GM18909 (cell line): Measurements from ENCODE around the gene BSPRY.
A peak's percentile ranks its signal among the peaks of the same experiment; 100 is the strongest.

Source experiments
- ATAC-seq: cut with Tn5 transposase; IDR thresholded peaks from one replicate; pipeline ENCODE4 v1.9.1; 2021; ENCODE audit warnings: mild to moderate bottlenecking; ENCODE audit not compliant: unreplicated experiment, poor library complexity

The BSPRY gene

DNA sequence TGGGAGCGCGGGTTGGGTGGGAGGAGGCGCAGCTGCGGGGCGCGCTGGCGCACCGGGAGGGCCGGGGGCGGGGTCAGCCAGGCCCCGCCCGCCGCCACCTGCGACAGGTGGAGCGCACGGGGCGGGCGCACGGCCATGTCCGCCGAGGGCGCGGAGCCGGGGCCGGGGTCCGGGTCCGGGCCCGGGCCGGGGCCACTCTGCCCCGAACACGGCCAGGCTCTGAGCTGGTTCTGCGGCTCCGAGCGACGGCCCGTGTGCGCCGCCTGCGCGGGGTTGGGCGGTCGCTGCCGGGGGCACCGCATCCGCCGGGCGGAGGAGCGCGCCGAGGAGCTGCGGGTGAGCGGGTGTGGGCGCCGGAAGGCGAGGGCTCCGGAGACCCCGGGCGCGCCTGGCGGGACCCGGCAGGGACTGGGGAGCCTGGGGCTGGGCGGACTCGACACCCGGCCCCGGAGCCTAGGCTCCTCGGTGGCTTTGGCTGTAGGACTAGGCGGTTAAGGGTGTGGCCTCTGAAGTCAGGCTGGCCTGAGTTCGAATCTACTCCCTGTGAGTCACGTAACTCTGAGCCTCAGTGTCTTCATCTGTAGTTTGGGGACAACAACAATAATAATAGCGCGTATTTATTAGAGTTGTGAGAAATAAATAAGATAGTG is at the start of gene BSPRY:
BSPRY (plus strand) TSS at position 97 of the 650 bp plus-strand sequence; CDS start at position 136, 39 bp downstream.
- peak; percentile 53 for ATAC-seq

- ATAC-seq = no peak
Measured at GRCh38 chr9:113299800-113300292, 49.5 kb upstream of the BSPRY start.

DNA sequence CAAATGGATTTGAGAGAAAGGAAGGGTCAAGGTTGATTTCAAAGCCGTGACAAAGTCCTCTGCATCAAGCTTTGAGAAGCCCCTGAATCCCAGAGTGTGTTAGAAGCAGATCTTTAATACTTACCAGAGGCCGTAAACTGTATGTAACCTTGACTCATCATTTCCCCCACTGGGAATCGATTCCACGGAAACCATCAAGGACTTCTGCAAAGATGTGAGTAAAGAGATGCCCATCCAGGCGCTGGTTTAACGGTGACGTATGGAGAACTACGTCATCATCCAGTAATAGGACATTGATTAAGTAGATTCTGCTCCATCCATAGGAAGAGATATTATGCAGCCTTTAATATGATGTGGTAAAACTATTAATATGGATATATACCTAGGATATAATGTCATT is 47.8 kb upstream of the BSPRY start:
- no peak for ATAC-seq

DNA sequence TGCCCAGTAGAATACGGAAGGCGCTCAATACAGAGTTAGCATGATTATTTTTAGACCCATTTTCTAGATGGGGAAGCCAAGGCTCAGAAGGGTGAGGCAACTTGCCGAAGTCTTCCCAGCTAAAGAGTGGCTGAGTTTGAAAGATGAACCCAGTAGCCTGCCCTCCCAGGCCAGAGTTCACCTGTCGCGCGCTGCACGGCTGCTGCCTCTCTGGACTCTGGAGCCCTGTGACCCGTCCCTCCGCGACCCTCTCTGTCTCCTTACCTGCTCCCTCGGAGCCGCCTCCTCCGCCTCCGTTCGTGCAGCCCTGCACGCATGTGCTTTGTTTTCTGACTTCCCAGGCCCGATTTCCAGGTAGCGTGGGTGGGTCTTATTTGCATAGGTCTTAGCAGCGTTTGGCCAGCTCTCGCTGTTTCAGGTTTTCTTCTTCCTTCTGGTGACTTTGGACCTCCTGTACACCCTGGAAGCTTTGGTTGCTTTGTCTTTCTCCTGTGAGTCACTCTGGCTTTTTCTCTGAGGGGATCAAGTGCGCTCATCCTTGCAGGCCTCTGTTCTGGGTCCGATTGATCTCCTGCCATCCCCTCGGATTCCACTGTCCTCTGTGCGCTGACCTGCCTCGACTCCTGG is 46.4 kb upstream of the BSPRY start, which contains the start of gene RNF183:
RNF183 (minus strand) TSS at position 585 of the 627 bp plus-strand sequence. CDS start 5,192 bp downstream, outside the sequence.
- ATAC-seq = no peak

GRCh38 chr9:113306566-113306965 is 42.8 kb upstream of the BSPRY start:
- ATAC-seq = no peak

- no peak for ATAC-seq
Measured at GRCh38 chr9:113307396-113307975, 41.9 kb upstream of the BSPRY start.

DNA sequence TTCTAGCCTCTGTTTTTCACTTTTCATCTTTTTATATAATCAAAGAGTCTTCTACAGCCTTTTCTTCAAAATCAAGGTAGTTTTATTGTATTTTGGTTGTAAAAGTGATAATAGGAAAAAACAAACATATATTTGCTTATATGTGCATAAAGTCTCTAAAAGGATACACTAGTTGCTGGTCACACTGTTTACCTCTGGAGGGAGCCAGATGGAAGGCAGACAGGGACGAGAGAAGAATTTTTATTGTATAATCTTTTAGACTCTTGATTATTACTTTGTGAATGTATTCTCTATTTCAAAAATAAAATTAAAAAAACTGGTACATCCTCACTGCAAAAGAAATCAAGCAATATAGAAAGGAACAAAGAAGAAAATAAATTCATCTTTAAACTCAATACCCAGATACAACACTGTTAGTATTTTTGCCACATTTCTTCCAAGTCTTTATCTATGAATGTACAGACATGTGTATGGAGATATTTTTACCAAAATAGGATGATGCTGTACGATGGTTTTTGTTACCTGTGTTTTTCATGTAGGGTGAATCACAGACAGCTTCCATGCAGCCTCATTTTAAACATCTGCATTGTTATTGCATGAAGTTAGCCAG is 40.0 kb upstream of the BSPRY start:
- no peak for ATAC-seq

DNA sequence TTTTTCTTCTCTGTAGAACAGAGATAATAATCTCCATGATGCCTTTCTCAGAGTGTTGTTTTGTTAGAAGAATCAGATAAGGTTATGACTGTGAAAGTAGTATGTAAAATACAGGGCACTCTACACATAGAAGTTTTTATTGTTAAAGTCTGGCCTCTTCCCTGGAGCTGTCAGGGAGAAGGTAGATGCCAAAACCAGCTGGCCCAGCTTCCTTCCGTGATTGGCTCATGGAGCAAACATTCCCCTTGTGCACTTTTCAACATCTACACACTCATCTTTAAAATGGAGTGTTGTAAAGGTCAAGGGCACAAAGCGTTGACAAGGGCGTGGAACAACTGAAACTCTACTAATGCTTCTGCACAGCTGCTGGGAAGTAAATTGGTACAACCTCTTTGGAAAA is 38.8 kb upstream of the BSPRY start:
- no peak for ATAC-seq

GRCh38 chr9:113311961-113312360 is 37.4 kb upstream of the BSPRY start:
- no peak for ATAC-seq

DNA sequence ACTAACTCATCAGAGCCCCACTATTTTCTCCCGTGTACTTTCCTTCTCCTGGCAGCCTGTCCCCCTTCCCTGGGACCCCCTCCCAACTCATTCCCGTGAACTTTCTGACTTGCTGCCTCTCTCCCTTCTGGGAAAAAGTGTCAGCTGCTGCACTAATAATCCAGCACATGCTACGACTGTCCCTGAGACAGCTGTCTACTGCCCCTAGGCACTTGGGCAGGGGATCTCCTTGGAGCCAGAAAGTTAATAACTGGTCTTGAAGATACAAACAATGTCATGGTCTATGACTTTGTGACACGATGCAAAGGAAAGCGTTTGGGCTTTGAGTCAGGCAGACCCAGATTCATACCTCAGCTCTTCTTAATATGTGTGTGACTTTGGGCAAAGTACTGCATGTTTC is 36.1 kb upstream of the BSPRY start:
- no peak for ATAC-seq

- ATAC-seq = no peak
Measured at GRCh38 chr9:113315231-113315630, 34.1 kb upstream of the BSPRY start.

DNA sequence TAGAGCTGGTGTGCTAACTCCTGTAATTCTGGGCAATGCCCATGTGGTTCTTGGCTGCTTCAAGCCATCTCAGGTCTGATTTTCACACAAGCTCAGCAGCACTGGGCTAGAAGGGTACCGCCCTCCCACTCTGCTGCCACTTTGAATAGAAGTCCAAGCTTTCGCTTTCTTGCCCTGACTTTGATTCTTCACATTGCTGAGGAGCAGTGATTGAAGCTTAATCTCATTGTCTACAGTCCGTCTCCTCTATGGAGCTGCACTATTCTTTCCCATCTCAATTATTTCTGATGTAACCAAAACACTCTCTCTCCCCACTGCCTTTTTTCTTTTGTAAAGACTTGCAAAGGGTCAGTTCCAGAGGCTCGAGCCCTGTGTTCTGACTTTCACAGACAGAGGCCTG is 33.3 kb upstream of the BSPRY start:
- no peak for ATAC-seq

DNA sequence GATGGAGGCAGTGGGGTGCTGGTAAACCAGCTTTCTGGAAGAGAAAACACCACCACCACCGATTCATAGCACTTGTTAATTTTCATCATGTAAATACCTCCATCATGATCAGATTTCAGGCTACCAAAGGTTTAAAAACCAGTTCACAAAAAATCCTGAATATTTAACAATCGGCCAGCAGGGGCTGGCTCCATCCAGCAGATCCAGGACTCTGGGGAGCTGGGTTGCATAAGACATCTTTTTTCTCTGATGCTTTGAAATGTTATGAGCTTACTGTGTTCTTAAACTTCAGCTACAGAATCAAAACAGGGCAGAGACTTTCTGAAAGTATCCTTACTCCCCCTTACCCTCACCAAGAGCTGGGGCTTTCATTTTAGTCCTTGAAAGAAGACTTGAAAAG is 31.6 kb upstream of the BSPRY start:
- ATAC-seq = no peak

- no peak for ATAC-seq
Measured at GRCh38 chr9:113319054-113319453, 30.3 kb upstream of the BSPRY start.

GRCh38 chr9:113320051-113320450 is 29.3 kb upstream of the BSPRY start:
- ATAC-seq = no peak

DNA sequence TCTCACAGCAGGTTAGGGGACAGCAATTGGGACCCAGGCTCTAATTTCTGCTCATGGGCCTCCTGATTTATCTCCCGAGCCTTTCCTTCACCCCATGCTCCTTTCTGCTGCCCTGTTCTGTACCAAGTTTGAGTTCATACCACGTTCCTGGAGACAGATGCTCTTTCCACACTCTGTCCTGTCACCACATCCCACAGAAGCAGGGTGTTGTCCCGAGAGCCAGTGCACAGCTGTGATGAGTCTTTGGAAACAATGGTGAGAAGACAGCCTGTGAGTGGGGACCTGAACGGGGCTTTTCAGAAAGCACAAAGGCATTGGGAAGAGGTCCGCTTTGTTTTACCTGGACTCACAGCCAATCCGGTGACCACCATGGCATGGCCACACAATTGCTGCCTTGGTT is 26.7 kb upstream of the BSPRY start:
- ATAC-seq = no peak

- no peak for ATAC-seq
Measured at GRCh38 chr9:113326230-113326629, 23.1 kb upstream of the BSPRY start.

- ATAC-seq = no peak
Measured at GRCh38 chr9:113328045-113328782, 21.1 kb upstream of the BSPRY start.

DNA sequence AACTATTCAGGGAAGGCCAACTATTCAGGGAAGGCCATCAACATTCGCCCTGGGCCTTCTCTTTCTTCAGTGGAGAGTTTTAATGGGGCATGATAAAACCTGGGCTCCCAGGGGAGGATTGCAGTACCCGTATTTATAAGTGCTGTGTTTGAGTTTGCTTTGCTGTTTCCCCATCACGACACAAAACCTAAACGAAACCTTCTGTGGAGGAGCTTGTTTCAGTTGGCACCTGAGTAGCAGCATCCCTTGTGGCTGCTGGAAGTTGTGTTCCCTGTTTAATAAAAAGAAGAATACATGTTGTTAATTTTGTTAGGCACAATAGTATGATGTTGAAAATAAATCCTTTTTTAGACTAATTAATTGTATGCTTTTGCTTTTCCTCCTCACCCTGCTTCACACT is 17.6 kb upstream of the BSPRY start:
- ATAC-seq = no peak

- ATAC-seq = no peak
Measured at GRCh38 chr9:113337714-113338113, 11.6 kb upstream of the BSPRY start.
